Activated CD8-positive, alpha-beta memory T cell treated with anti-CD3 and anti-CD28 coated beads for 36 hours (primary cell): Measurements from ENCODE around the gene COL20A1. TPM values are rescaled to one million over a fixed set of nuclear protein-coding genes. Genes with fewer than 3 reads are reported as not detected.

Source experiments
- CTCF ChIA-PET: fragments of 350-600 bp; sonication (Branson Sonifier 250); formaldehyde crosslinking; loops from one replicate; lab custom pipeline; 2021; ENCODE audit warnings: antibody characterized with exemption; lab: Charles Lee
- POLR2A ChIA-PET: fragments of 350-600 bp; sonication (Branson Sonifier 250); formaldehyde crosslinking; loops from one replicate; lab custom pipeline; 2021; ENCODE audit warnings: antibody characterized with exemption; lab: Charles Lee
- total RNA-seq, 2 experiments: library from RNA; stranded (reverse); gene quantifications; one replicate each; pipeline ENCODE4 v1.2.3, GENCODE V29; 2021

Gene COL20A1
- total RNA-seq, 2 experiments from 2014 or later: not detected

GRCh38 chr20:63259734-63260460 is 33.1 kb upstream of the COL20A1 start:
- ChIA-PET POLR2A (no interaction called here), CTCF (no interaction called here)

GRCh38 chr20:63260521-63260920 is 32.5 kb upstream of the COL20A1 start:
- CTCF ChIA-PET: interaction anchor here (0.6 kb wide), 1 partner anchor 236 kb away, joined by 4 read pairs; no protein-coding TSS in a partner anchor
- POLR2A ChIA-PET: no interaction called here

GRCh38 chr20:63261060-63261794 is 31.8 kb upstream of the COL20A1 start:
- ChIA-PET CTCF (interaction anchor here (0.6 kb wide), 1 partner anchor 235 kb away, joined by 4 read pairs; no protein-coding TSS in a partner anchor), POLR2A (no interaction called here)

- ChIA-PET CTCF (no interaction called here), POLR2A (no interaction called here)
Observed at GRCh38 chr20:63261795-63262528, 31.0 kb upstream of the COL20A1 start.

GRCh38 chr20:63262836-63263235 is 30.1 kb upstream of the COL20A1 start:
- POLR2A ChIA-PET: no interaction called here

GRCh38 chr20:63264000-63264399 is 29.0 kb upstream of the COL20A1 start:
- POLR2A ChIA-PET: no interaction called here
- CTCF ChIA-PET: no interaction called here

More at GRCh38 chr20:63262836-63263235, 30.1 kb upstream of the COL20A1 start:
- CTCF ChIA-PET: no interaction called here

GRCh38 chr20:63264519-63264918 is 28.5 kb upstream of the COL20A1 start:
- POLR2A ChIA-PET: no interaction called here
- CTCF ChIA-PET: no interaction called here

GRCh38 chr20:63265891-63266515 is 27.0 kb upstream of the COL20A1 start:
- POLR2A ChIA-PET: no interaction called here
- CTCF ChIA-PET: no interaction called here

- POLR2A ChIA-PET: no interaction called here
- CTCF ChIA-PET: no interaction called here
Observed at GRCh38 chr20:63267691-63268090, 25.3 kb upstream of the COL20A1 start.

GRCh38 chr20:63268256-63268655 is 24.7 kb upstream of the COL20A1 start:
- CTCF ChIA-PET: interaction anchor here (1.4 kb wide), 1 partner anchor 24 kb away, joined by 3 read pairs; no protein-coding TSS in a partner anchor

GRCh38 chr20:63268671-63269439 is 24.1 kb upstream of the COL20A1 start:
- CTCF ChIA-PET: interaction anchor here (1.4 kb wide), 1 partner anchor 23 kb away, joined by 3 read pairs; no protein-coding TSS in a partner anchor
- POLR2A ChIA-PET: no interaction called here

More at GRCh38 chr20:63268256-63268655, 24.7 kb upstream of the COL20A1 start:
- POLR2A ChIA-PET: no interaction called here

- POLR2A ChIA-PET: no interaction called here
Observed at GRCh38 chr20:63269724-63270123, 23.3 kb upstream of the COL20A1 start.

GRCh38 chr20:63270606-63271325 is 22.2 kb upstream of the COL20A1 start:
- ChIA-PET POLR2A (no interaction called here), CTCF (interaction anchor here (2.1 kb wide), 1 partner anchor 21 kb away, joined by 4 read pairs; no protein-coding TSS in a partner anchor)

More at GRCh38 chr20:63269724-63270123, 23.3 kb upstream of the COL20A1 start:
- CTCF ChIA-PET: no interaction called here

GRCh38 chr20:63272105-63273058 is 20.6 kb upstream of the COL20A1 start, which contains the start of gene ARFGAP1:
TSS of gene ARFGAP1 (plus strand) at chr20:63272813. CDS start at chr20:63275581, 2,768 bp downstream.
- ChIA-PET CTCF (interaction anchor here (2.1 to 2.2 kb wide), 2 partner anchors 19 to 49 kb away, joined by 4 to 8 read pairs; no protein-coding TSS in a partner anchor), POLR2A (interaction anchor here (0.6 to 1.0 kb wide), 2 partner anchors 12 to 623 kb away, joined by 3 to 5 read pairs; no protein-coding TSS in a partner anchor)

GRCh38 chr20:63273059-63273579 is 19.9 kb upstream of the COL20A1 start:
- ChIA-PET CTCF (interaction anchor here (0.6 to 2.2 kb wide), 4 partner anchors 19 to 746 kb away, joined by 3 to 8 read pairs (median 4); no protein-coding TSS in a partner anchor), POLR2A (interaction anchor here (0.6 to 1.0 kb wide), 2 partner anchors 11 to 21 kb away, joined by 3 to 5 read pairs; no protein-coding TSS in a partner anchor)
